ENCODE measurements around the gene SLC33A1.
A peak's percentile ranks its signal among the peaks of the same experiment; 100 is the strongest.
"Not testable (repeated sequence)": the region's sequence is repeated elsewhere in the genome, so short reads cannot be mapped to it uniquely, and the experiment has no call there.

SLC33A1 gene

GRCh38 chr3:155854141-155854940 lies at the start of gene SLC33A1:
Gene SLC33A1, minus strand, starts transcription at chr3:155854427. Its CDS starts 430 bp downstream, at chr3:155853997.
- peak; percentile 97 to 99 for DNase-seq (ENCODE audit: low read depth in 2 of 2)

- no peak for DNase-seq (ENCODE audit: low read depth in 2 of 2)
These were observed 41.2 kb upstream of the SLC33A1 start for GRCh38 chr3:155895379-155895900.

GRCh38 chr3:155891321-155891720 lies 37.1 kb upstream of the SLC33A1 start:
- DNase-seq (ENCODE audit: low read depth in 2 of 2), result no peak

GRCh38 chr3:155890671-155891190 lies 36.5 kb upstream of the SLC33A1 start:
- no peak for DNase-seq (ENCODE audit: low read depth in 2 of 2)

- no peak for DNase-seq (ENCODE audit: low read depth in 2 of 2)
These were observed 35.7 kb upstream of the SLC33A1 start for GRCh38 chr3:155889952-155890351.

- no peak for DNase-seq (ENCODE audit: low read depth in 2 of 2)
These were observed 35.0 kb upstream of the SLC33A1 start for GRCh38 chr3:155889212-155889611.

GRCh38 chr3:155886915-155887314 lies 32.7 kb upstream of the SLC33A1 start:
- DNase-seq (ENCODE audit: low read depth in 2 of 2), result no peak

GRCh38 chr3:155886348-155886747 lies 32.1 kb upstream of the SLC33A1 start:
- not testable (repeated sequence) for DNase-seq (ENCODE audit: low read depth in 2 of 2)

GRCh38 chr3:155885292-155885691 lies 31.1 kb upstream of the SLC33A1 start:
- DNase-seq (ENCODE audit: low read depth in 2 of 2), result no peak

- no peak for DNase-seq (ENCODE audit: low read depth in 2 of 2)
These were observed 30.1 kb upstream of the SLC33A1 start for GRCh38 chr3:155884292-155884691.

GRCh38 chr3:155880286-155880685 lies 26.1 kb upstream of the SLC33A1 start:
- DNase-seq (ENCODE audit: low read depth in 2 of 2), result no peak

- DNase-seq (ENCODE audit: low read depth in 2 of 2), result no peak
These were observed 22.3 kb upstream of the SLC33A1 start for GRCh38 chr3:155876503-155876902.

GRCh38 chr3:155876037-155876436 lies 21.8 kb upstream of the SLC33A1 start:
- DNase-seq (ENCODE audit: low read depth in 2 of 2), result no peak

- no peak for DNase-seq (ENCODE audit: low read depth in 2 of 2)
These were observed 18.8 kb upstream of the SLC33A1 start for GRCh38 chr3:155872904-155873646.

- DNase-seq (ENCODE audit: low read depth in 2 of 2), result no peak
These were observed 17.5 kb upstream of the SLC33A1 start for GRCh38 chr3:155871746-155872158.

GRCh38 chr3:155870945-155871745 lies 16.9 kb upstream of the SLC33A1 start:
- peak; percentile 17 to 41 for DNase-seq (ENCODE audit: low read depth in 2 of 2)

- DNase-seq (ENCODE audit: low read depth in 2 of 2), result peak; percentile 92 to 95
These were observed 16.1 kb upstream of the SLC33A1 start, which contains the start of gene GMPS for GRCh38 chr3:155870133-155870944. Gene GMPS, plus strand, starts transcription at chr3:155870650. Its CDS starts 221 bp downstream, at chr3:155870871.

GRCh38 chr3:155869691-155870090 lies 15.5 kb upstream of the SLC33A1 start:
- no peak for DNase-seq (ENCODE audit: low read depth in 2 of 2)

- DNase-seq (ENCODE audit: low read depth in 2 of 2), result no peak
These were observed 9.0 kb upstream of the SLC33A1 start for GRCh38 chr3:155863072-155863784.

Measured in stimulated activated CD4-positive, alpha-beta T cell treated with anti-CD3 and anti-CD28 coated beads, Interleukin-12 subunit alpha, Interleukin-12 subunit beta, amount 100 ng/mL, for 24 hours (primary cell).